Mesendoderm (in vitro differentiated cells): ENCODE data around the gene ITGA11.

ENCODE experiments used
- DNase-seq: peaks from one replicate; pipeline ENCODE4 v3.0.0; 2013
- H2AK5ac ChIP-seq: 2 replicates; pipeline ENCODE4 v1.6.1; 2013; ENCODE audit warnings: low read length, inconsistent platforms
- H2BK120ac ChIP-seq: 2 replicates; pipeline ENCODE4 v1.6.1; 2013; ENCODE audit warnings: low read depth, mild to moderate bottlenecking, low read length, moderate library complexity, mixed read lengths
- H2BK15ac ChIP-seq: replicated peaks from 2 replicates; pipeline ENCODE4 v1.6.1; 2013; ENCODE audit warnings: low read depth, mild to moderate bottlenecking, moderate library complexity
- H2BK5ac ChIP-seq: 2 replicates; pipeline ENCODE4 v1.6.1; 2013; ENCODE audit warnings: low read length, inconsistent platforms
- H3K18ac ChIP-seq: 2 replicates; pipeline ENCODE4 v1.6.1; 2013; ENCODE audit warnings: mild to moderate bottlenecking, low read length, mixed read lengths
- H3K23ac ChIP-seq: one replicate; pipeline ENCODE4 v1.6.1; 2013; ENCODE audit warnings: low read length
- H3K27ac ChIP-seq: 2 replicates; pipeline ENCODE4 v1.5.1; 2013; ENCODE audit warnings: low read depth, mild to moderate bottlenecking, inconsistent platforms, low read length, moderate library complexity
- H3K27me3 ChIP-seq: 2 replicates; pipeline ENCODE4 v1.6.1; 2013; ENCODE audit warnings: low read length, control low read depth, mild to moderate bottlenecking, inconsistent platforms; ENCODE audit not compliant: insufficient read depth, poor library complexity
- H3K36me3 ChIP-seq: 2 replicates; pipeline ENCODE4 v1.6.1; 2013; ENCODE audit warnings: low read length, inconsistent platforms; ENCODE audit not compliant: control insufficient read depth, insufficient read depth
- H3K4ac ChIP-seq: one replicate; pipeline ENCODE4 v1.6.1; 2013; ENCODE audit warnings: low read depth, mild to moderate bottlenecking, low read length, moderate library complexity
- H3K4me1 ChIP-seq: 2 replicates; pipeline ENCODE4 v1.6.1; 2013; ENCODE audit warnings: low read depth, low read length, inconsistent platforms; ENCODE audit not compliant: control insufficient read depth
- H3K4me2 ChIP-seq: 2 replicates; pipeline ENCODE4 v1.6.1; 2013; ENCODE audit warnings: low read length
- H3K4me3 ChIP-seq: 2 replicates; pipeline ENCODE4 v1.5.1; 2013; ENCODE audit warnings: mild to moderate bottlenecking, low read length
- H3K56ac ChIP-seq: one replicate; pipeline ENCODE4 v1.6.1; 2013; ENCODE audit warnings: low read length
- H3K79me1 ChIP-seq: 2 replicates; pipeline ENCODE4 v1.6.1; 2013; ENCODE audit warnings: low read length, inconsistent platforms
- H3K79me2 ChIP-seq: 2 replicates; pipeline ENCODE4 v1.6.1; 2013; ENCODE audit warnings: mild to moderate bottlenecking, low read length; ENCODE audit not compliant: control insufficient read depth, insufficient read depth
- H3K9ac ChIP-seq: 2 replicates; pipeline ENCODE4 v1.6.1; 2013; ENCODE audit warnings: low read length, inconsistent platforms
- H4K5ac ChIP-seq: one replicate; pipeline ENCODE4 v1.6.1; 2013; ENCODE audit warnings: low read length
- H4K8ac ChIP-seq: one replicate; pipeline ENCODE4 v1.6.1; 2013; ENCODE audit warnings: low read depth, mild to moderate bottlenecking, control low read depth, low read length, moderate library complexity
- WGBS: extraction: QIAGEN DNeasy Blood & Tissue Kit; methylation state at CpG from one replicate; pipeline ENCODE4 v1.1.7; 2013; ENCODE audit warnings: low lambda C conversion rate, missing lambda C conversion rate; ENCODE audit not compliant: insufficient coverage; ENCODE audit errors: extremely low coverage; 5-methylcytosine and 5-hydroxymethylcytosine counted together

The ITGA11 gene

DNA sequence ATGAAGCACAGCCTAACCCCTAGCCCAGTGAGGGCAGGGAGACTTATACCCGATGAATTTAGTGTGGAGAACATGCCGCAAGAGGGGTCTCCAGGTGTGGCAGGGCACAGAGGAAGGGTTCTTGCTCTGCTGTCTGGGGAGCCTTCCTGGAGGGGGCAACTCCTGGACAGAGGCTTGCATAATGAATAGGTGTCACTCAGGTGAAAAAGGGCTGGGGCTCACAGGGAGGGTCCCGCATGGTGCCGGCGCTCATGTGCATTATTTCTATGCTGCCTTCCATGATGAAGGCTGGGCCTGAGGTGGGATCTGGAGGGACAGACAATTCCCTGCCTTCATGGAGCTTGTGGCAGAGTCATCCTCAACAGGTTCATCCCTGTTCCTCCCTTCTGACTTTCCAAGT lies 51.5 kb downstream of the ITGA11 start:
- Histone ChIP-seq H3K4me1 (no peaks in the 10 kb centered on the region), H3K56ac (no peak overlapping the region), H2BK120ac (no peak overlapping the region), H2AK5ac (no peak overlapping the region), H4K8ac (no peak overlapping the region), H2BK15ac (no peak overlapping the region), H3K36me3 (no peaks in the 10 kb centered on the region), H3K4ac (no peak overlapping the region), H2BK5ac (no peak overlapping the region), H3K4me2 (no peak overlapping the region), H3K79me2 (no peaks in the 10 kb centered on the region), H3K79me1 (no peaks in the 10 kb centered on the region), H3K4me3 (no peak overlapping the region), H3K9ac (no peak overlapping the region), H3K27ac (no peak overlapping the region), H3K27me3 (no peaks in the 10 kb centered on the region), H3K23ac (no peak overlapping the region), H3K18ac (no peak overlapping the region), H4K5ac (no peak overlapping the region)
- no CpG with 5 or more reads among the region's 5 CpGs for WGBS
- no peak for DNase-seq

DNA sequence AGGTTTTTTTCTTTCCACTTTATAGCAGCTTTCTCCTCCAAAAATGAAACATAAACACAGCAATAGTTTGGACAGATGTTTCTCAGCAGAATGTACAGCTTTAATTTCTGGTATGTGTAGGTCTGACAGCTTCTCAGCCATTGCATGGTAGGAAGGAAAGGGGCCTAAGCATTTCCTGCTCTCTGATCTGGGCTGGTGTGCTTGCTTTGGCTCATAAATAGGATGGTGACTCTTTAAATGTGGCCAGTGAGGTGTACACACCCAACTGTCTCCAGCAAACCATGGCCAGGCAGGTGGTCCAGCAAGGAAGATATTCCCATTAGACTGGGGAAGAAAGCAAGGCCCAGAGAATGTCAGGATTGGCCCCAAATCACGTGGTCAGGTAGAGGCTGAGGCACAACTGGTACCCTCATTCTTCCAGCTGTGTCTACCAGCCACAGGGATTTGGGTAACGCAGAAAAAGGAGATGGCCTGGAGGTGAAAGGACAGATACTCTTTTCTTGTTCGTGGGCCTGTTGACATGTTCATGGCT lies 52.1 kb downstream of the ITGA11 start:
- H3K79me1 ChIP-seq = no peaks in the 10 kb centered on the region
- no peak overlapping the region for H3K23ac ChIP-seq
- H3K36me3 ChIP-seq = no peaks in the 10 kb centered on the region
- H2AK5ac ChIP-seq = no peak overlapping the region
- H3K27ac ChIP-seq = no peak overlapping the region
- no peak overlapping the region for H3K4me3 ChIP-seq
- no peak overlapping the region for H3K18ac ChIP-seq
- H4K5ac ChIP-seq = no peak overlapping the region
- H3K4me2 ChIP-seq = no peak overlapping the region
- no peak overlapping the region for H2BK120ac ChIP-seq
- no peak overlapping the region for H3K56ac ChIP-seq
- H2BK5ac ChIP-seq = no peak overlapping the region
- no peaks in the 10 kb centered on the region for H3K79me2 ChIP-seq
- H3K27me3 ChIP-seq = no peaks in the 10 kb centered on the region
- no peak overlapping the region for H4K8ac ChIP-seq
- DNase-seq = no peak
- no peak overlapping the region for H3K9ac ChIP-seq
- no peak overlapping the region for H2BK15ac ChIP-seq
- H3K4me1 ChIP-seq = no peaks in the 10 kb centered on the region
- no CpG with 5 or more reads among the region's 3 CpGs for WGBS
- no peak overlapping the region for H3K4ac ChIP-seq

DNA sequence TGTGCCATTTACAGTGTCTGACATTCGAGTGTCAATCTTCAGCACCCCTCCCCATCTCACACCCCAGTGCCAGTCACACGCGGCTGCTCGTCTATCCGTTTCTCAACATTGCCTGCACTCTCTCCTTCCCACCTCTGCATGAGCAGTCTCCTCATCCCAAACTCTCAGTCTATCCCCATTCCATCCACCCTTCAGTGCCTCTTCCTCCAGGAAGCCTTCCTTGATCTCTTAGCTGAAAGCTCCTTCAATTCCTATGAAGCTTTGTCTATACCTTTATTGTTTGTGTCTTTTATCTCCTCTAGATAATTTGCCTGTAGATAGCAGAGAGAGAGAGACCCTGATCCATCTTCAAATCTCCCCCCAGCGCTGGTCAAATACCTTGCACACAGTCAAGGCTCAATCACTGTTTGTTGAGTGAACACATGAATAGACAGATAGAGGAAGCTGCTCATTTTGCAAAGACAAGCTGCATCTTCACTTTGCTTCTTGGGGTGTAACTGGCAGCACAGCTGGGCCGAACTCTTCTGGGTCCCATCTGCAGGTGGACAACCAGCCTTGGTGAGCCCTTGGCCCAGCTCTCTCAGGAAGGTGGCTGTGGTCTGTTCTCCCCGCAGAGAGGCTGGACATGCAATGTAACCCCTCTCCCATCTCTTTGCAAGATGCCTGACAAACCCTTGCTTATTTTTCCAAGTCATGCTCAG lies 52.8 kb downstream of the ITGA11 start:
- no peak overlapping the region for H3K4me2 ChIP-seq
- no peak overlapping the region for H4K8ac ChIP-seq
- H3K79me2 ChIP-seq = no peaks in the 10 kb centered on the region
- no peak overlapping the region for H3K27ac ChIP-seq
- H3K9ac ChIP-seq = no peak overlapping the region
- no peak overlapping the region for H3K56ac ChIP-seq
- no peak overlapping the region for H3K23ac ChIP-seq
- no peak overlapping the region for H3K4me3 ChIP-seq
- no peak for DNase-seq
- no peak overlapping the region for H3K4ac ChIP-seq
- no peaks in the 10 kb centered on the region for H3K27me3 ChIP-seq
- H2BK5ac ChIP-seq = no peak overlapping the region
- no peaks in the 10 kb centered on the region for H3K36me3 ChIP-seq
- no peak overlapping the region for H2AK5ac ChIP-seq
- no peak overlapping the region for H2BK120ac ChIP-seq
- no peak overlapping the region for H2BK15ac ChIP-seq
- no CpG with 5 or more reads among the region's 8 CpGs for WGBS
- no peaks in the 10 kb centered on the region for H3K4me1 ChIP-seq
- no peaks in the 10 kb centered on the region for H3K79me1 ChIP-seq
- H3K18ac ChIP-seq = no peak overlapping the region
- no peak overlapping the region for H4K5ac ChIP-seq

DNA sequence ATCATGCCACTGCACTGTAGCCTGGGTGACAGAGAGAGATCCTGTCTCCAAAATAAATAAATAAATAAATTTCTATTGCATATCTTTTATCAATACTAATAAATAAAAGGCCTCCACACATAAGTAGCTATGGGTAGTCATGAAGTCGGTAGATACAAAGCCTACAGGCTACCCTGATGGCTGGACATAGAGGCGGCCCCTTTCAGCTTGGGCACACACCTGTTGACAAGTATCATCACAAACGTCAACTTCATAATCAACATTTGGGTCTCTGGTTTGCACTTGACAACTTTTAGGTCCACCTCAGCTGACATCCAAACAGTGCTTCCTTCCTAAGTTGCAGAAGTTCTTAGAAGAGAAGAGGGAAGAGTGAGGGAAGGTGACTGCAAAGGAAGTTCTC lies 53.4 kb downstream of the ITGA11 start:
- H3K27me3 ChIP-seq = no peaks in the 10 kb centered on the region
- H3K4me3 ChIP-seq = no peak overlapping the region
- no peak overlapping the region for H3K27ac ChIP-seq
- H3K56ac ChIP-seq = no peak overlapping the region
- H2BK5ac ChIP-seq = no peak overlapping the region
- H3K18ac ChIP-seq = no peak overlapping the region
- no peak overlapping the region for H3K4ac ChIP-seq
- no peak overlapping the region for H2BK15ac ChIP-seq
- no peak overlapping the region for H2BK120ac ChIP-seq
- no peak overlapping the region for H4K5ac ChIP-seq
- H3K79me1 ChIP-seq = no peaks in the 10 kb centered on the region
- no peaks in the 10 kb centered on the region for H3K36me3 ChIP-seq
- H4K8ac ChIP-seq = no peak overlapping the region
- no peak overlapping the region for H3K4me2 ChIP-seq
- no peaks in the 10 kb centered on the region for H3K4me1 ChIP-seq
- no peaks in the 10 kb centered on the region for H3K79me2 ChIP-seq
- no peak for DNase-seq
- no peak overlapping the region for H3K23ac ChIP-seq
- WGBS = no CpG with 5 or more reads among the region's 3 CpGs
- no peak overlapping the region for H3K9ac ChIP-seq
- no peak overlapping the region for H2AK5ac ChIP-seq

DNA sequence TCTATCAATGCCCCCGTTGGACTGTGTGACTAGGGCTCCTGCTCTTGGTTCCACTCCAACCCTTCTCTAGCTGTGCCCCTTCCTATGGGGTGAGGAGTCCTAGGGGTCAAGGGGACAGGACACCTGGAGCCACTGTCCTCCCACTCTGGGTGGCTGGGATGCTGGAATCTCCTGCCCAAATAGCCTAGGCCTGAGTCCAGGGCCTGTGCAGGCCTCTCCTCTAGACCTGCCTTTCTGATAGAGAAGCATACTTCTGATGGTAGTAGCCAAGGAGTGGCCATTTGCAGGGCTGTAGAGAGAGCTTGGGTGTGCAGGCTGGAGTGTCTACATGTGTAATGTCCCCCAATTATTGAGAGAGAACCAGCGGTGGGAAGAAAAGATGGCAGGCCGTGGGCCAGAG lies 54.2 kb downstream of the ITGA11 start:
- no CpG with 5 or more reads among the region's 3 CpGs for WGBS

More for the DNA sequence above, 54.2 kb downstream of the ITGA11 start:
- no peak overlapping the region for H3K4me2 ChIP-seq
- no peak overlapping the region for H2AK5ac ChIP-seq
- H3K27ac ChIP-seq = no peak overlapping the region
- H3K4ac ChIP-seq = no peak overlapping the region
- no peaks in the 10 kb centered on the region for H3K79me1 ChIP-seq
- no peaks in the 10 kb centered on the region for H3K27me3 ChIP-seq
- no peak overlapping the region for H3K9ac ChIP-seq
- H3K18ac ChIP-seq = no peak overlapping the region
- no peak overlapping the region for H4K8ac ChIP-seq
- no peak overlapping the region for H3K4me3 ChIP-seq
- H3K23ac ChIP-seq = no peak overlapping the region
- H3K79me2 ChIP-seq = no peaks in the 10 kb centered on the region
- H3K56ac ChIP-seq = no peak overlapping the region
- H2BK5ac ChIP-seq = no peak overlapping the region
- no peak overlapping the region for H4K5ac ChIP-seq
- no peak for DNase-seq
- no peak overlapping the region for H2BK120ac ChIP-seq
- no peaks in the 10 kb centered on the region for H3K36me3 ChIP-seq
- no peaks in the 10 kb centered on the region for H3K4me1 ChIP-seq
- H2BK15ac ChIP-seq = no peak overlapping the region
